Right cardiac atrium (tissue), 5 donors: Measurements from ENCODE around the gene BCR. TPM values are rescaled to one million over a fixed set of nuclear protein-coding genes. Genes with fewer than 3 reads are reported as not detected.

Experiments
- ATAC-seq, 2 donors: fragments of 200-7000 bp; cut with Tn5 transposase; one replicate each; pipeline versions ENCODE4 v1.8.0 to v1.9.1; 2020; ENCODE audit warnings: moderate library complexity in 2 of 2, mild to moderate bottlenecking in 1 of 2
- DNase-seq, 3 donors: peaks; one replicate each; pipeline ENCODE4 v3.0.0-alpha.2; 2020
- H3K27ac ChIP-seq: one replicate; pipeline ENCODE4 v1.5.1; 2013; ENCODE audit warnings: mild to moderate bottlenecking, low read length, control low read depth, moderate library complexity
- H3K27me3 ChIP-seq: one replicate; pipeline ENCODE4 v1.6.1; 2013; ENCODE audit not compliant: control insufficient read depth, insufficient read depth
- H3K4me1 ChIP-seq: one replicate; pipeline ENCODE4 v1.6.1; 2013; ENCODE audit warnings: low read length; ENCODE audit not compliant: control insufficient read depth, insufficient read depth
- H3K4me3 ChIP-seq: one replicate; pipeline ENCODE4 v1.5.1; 2013; ENCODE audit warnings: low read length, control low read depth
- H3K9me3 ChIP-seq: one replicate; pipeline ENCODE4 v1.6.1; 2013; ENCODE audit warnings: low read length; ENCODE audit not compliant: control insufficient read depth
- WGBS: extraction: QIAGEN DNeasy Blood & Tissue Kit; methylation state at CpG from one replicate; pipeline ENCODE4 v1.1.7; 2013; 5-methylcytosine and 5-hydroxymethylcytosine counted together
- intact Hi-C, 4 donors: fragments of 100-400 bp; cut with DNase I; formaldehyde crosslinking; loops; one replicate each; pipeline versions ENCODE4 v1.11.0 to v1.14.0; 2022 to 2023
- polyA plus RNA-seq: library from polyadenylated mRNA; stranded (reverse); fragments of 200-250 nt; gene quantifications from one replicate; pipeline ENCODE4 v1.2.3, GENCODE V29; 2013
- total RNA-seq, 4 donors: library from RNA; stranded (reverse); fragmentation: NEBNext Ultra II Directional; extraction: Animal tissue kit (Norgen Biotek cat#: 25700); gene quantifications; one replicate each; pipeline ENCODE4 v1.2.1, GENCODE V29; 2021
- donor health status: healthy with polysubstance abuse.
- donor health status: DM: no; HTN: yes; CAD: no.
- donor health status: DM: no; HTN: no; CAD: no.
- donor health status: DM: no; HTN: yes; CAD: no; lungs with severe emphysema.
- donor health status: DM: yes; HTN: yes; CAD: no.

BCR gene
- total and polyA plus RNA-seq, 5 donors: 18.3 to 48.0 (median 36.3) TPM

- peak in 1 of 3 donors; percentile 34 for DNase-seq
- Histone ChIP-seq H3K4me1 (peaks cover 16% of the 10 kb centered on the region), H3K27ac (no peak overlapping the region), H3K27me3 (no peaks in the 10 kb centered on the region), H3K4me3 (no peak overlapping the region), H3K9me3 (no peaks in the 10 kb centered on the region)
- intact Hi-C loops: no loop called here
- no peak for ATAC-seq
- 95% methylated on average over 21 of the region's 21 CpGs for WGBS
Measured at GRCh38 chr22:23260645-23261581, 80.6 kb downstream of the BCR start.

DNA sequence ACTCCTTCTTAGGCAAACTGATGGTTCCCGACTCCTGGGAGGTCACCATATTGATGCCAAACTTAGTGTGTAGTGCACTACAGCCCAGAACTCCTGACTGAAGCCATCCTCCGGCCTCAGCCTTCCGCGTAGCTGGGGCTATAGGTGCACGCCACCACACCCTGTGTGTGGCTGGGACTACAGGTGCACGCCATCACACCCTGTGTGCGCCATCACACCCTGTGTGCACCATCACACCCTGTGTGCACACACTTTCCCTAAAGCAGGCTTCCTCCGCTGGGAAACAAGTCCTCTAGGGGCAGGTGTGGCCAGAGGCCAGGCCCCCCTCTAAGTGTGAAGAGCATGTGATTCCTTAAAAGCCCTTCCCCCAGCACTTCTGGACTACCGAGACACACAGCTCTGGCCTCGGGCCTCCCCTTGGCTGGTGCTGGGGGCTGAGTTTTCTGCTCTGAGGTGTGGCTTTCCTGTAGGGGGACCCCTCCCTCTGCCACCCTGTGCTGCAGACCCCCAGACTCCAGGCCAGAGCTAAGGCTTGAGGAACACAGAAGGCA lies 81.7 kb downstream of the BCR start:
- H3K4me3 ChIP-seq: no peak overlapping the region
- DNase-seq (peak in 1 of 3 donors; percentile 21), ATAC-seq (no peak)
- no peak overlapping the region for H3K27ac ChIP-seq
- no peaks in the 10 kb centered on the region for H3K9me3 ChIP-seq
- H3K4me1 ChIP-seq: peaks cover 10% of the 10 kb centered on the region
- WGBS: 81% methylated on average over 10 of the region's 10 CpGs
- H3K27me3 ChIP-seq: no peaks in the 10 kb centered on the region
- intact Hi-C loops: no loop called here

DNA sequence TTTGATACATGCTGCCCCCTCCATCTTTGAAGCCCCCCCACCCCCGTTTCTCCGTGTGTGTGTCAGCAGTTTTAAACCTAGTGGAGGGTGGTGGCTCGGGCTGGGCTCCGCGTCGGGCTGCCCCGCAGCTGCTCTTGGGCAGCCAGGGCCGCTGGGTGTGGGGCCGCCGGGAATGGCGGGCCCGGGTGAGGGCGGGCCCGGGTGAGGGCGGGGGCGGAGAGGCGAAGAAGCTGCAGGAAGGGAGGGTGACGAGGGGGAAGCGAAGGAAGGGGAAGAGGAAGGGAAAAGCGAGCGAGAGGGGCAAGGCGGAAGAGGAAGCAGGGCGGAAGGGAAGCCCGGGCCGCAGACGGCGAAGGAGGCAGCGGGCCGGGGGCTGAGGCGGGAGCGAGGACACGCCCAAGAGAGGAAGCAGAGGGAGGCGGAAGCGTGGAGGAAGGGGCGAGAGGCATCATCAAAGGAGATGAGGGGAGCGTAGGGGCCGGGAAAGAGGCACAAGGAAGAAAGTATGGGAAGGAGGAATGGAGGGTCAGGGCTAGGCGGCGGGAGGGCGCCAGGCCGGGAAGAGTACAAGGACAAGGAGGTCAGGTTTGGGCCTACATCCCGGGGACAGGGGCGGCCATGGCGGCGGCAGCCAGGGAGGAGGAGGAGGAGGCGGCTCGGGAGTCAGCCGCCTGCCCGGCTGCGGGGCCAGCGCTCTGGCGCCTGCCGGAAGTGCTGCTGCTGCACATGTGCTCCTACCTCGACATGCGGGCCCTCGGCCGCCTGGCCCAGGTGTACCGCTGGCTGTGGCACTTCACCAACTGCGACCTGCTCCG lies 82.4 kb downstream of the BCR start:
- no peak overlapping the region for H3K27ac ChIP-seq

GRCh38 chr22:23263651-23264555 lies 83.6 kb downstream of the BCR start:
- WGBS: 86% methylated on average over 20 of the region's 20 CpGs
- ATAC-seq (peak in 1 of 2 donors; percentile 40), DNase-seq (peak in 1 of 3 donors; percentile 39)
- H3K27me3 ChIP-seq: no peaks in the 10 kb centered on the region
- H3K9me3 ChIP-seq: no peaks in the 10 kb centered on the region
- intact Hi-C loops: no loop called here
- no peak overlapping the region for H3K27ac ChIP-seq
- H3K4me3 ChIP-seq: no peak overlapping the region
- peaks cover 2% of the 10 kb centered on the region for H3K4me1 ChIP-seq

More for the DNA sequence above, 82.4 kb downstream of the BCR start:
- Histone ChIP-seq H3K4me1 (peaks cover 4% of the 10 kb centered on the region), H3K27me3 (no peaks in the 10 kb centered on the region), H3K4me3 (no peak overlapping the region), H3K9me3 (no peaks in the 10 kb centered on the region)
- 70% methylated on average over 60 of the region's 60 CpGs for WGBS
- intact Hi-C loops: no loop called here
- peak in 1 of 3 donors; percentile 60 for DNase-seq
- ATAC-seq: peak in 1 of 2 donors; percentile 27

DNA sequence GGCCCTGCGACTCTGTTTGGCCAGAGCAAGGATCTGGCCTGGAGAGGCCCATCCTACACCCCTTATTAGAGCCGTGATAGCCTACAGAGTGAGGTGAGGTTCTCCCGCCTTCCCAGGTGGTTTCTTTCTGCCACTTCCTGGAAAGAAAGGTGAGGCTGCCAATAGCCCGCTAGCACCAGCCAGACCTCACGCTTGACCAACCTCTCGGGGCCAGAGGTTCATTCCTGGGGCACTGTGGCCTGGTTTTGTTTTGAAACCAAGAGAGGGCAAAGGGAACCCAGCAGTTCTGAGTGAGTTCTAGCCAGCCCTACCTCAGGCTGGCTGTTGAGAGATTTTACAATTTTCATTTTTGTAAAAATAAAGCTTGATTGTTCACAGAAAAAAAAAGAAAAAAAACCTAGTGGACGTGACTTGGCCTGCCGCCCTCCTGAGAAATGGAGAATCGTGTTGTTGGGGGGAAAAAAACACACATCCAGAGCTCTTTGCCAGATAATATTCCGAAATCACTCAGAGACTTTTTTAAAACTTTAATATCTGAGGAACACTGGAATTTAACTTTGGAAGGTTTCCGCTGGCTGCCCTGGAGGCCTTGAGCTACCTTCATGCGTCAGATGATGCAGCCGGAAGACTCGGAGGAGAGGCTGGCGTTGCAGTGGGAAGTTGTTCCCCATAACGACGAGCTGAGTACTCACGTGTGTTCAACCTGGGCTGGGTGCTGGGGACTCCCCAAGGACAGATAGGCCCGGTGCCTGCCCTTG lies 84.5 kb downstream of the BCR start:
- DNase-seq (peak; percentile 55 to 72 (median 58)), ATAC-seq (peak; percentile 20 to 36)
- Histone ChIP-seq H3K4me3 (no peak overlapping the region), H3K9me3 (no peaks in the 10 kb centered on the region), H3K4me1 (peaks cover 2% of the 10 kb centered on the region), H3K27ac (peak overlapping the region; percentile 62), H3K27me3 (no peaks in the 10 kb centered on the region)
- intact Hi-C loops: no loop called here
- 60% methylated on average over 19 of the region's 19 CpGs for WGBS

DNA sequence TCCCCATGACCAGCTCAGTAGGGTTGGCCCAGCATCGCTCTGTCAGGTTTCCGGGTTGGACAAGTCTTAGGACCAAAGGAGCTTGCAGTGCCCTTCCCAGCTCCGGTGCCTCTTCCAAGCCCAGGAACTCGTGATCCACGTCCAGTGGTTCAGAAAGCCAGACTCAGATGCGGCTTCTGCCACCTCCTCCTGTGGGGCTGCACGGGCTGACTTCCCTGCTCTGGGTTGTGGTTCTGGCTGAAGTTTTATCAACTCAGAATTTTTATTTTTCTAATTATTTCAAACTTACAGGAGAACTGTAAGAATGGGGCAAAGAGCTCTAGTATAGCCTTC lies 85.0 kb downstream of the BCR start:
- no peaks in the 10 kb centered on the region for H3K9me3 ChIP-seq
- H3K4me3 ChIP-seq: no peak overlapping the region
- intact Hi-C loops: no loop called here
- H3K27ac ChIP-seq: peak overlapping the region; percentile 62
- peaks cover 2% of the 10 kb centered on the region for H3K4me1 ChIP-seq
- DNase-seq (no peak), ATAC-seq (no peak)
- no peaks in the 10 kb centered on the region for H3K27me3 ChIP-seq
- WGBS: 78% methylated on average over 7 of the region's 7 CpGs

- Histone ChIP-seq H3K27me3 (no peaks in the 10 kb centered on the region), H3K4me1 (peaks cover 2% of the 10 kb centered on the region), H3K4me3 (no peak overlapping the region), H3K9me3 (no peaks in the 10 kb centered on the region), H3K27ac (no peak overlapping the region)
- ATAC-seq: no peak
- 93% methylated on average over 4 of the region's 4 CpGs for WGBS
- DNase-seq: peak in 1 of 3 donors; percentile 7
- intact Hi-C loops: no loop called here
Measured at GRCh38 chr22:23266780-23267179, 86.5 kb downstream of the BCR start.

- no peak overlapping the region for H3K4me3 ChIP-seq
- 91% methylated on average over 11 of the region's 11 CpGs for WGBS
- no peak for ATAC-seq
Measured at GRCh38 chr22:23267226-23268043, 87.1 kb downstream of the BCR start.

DNA sequence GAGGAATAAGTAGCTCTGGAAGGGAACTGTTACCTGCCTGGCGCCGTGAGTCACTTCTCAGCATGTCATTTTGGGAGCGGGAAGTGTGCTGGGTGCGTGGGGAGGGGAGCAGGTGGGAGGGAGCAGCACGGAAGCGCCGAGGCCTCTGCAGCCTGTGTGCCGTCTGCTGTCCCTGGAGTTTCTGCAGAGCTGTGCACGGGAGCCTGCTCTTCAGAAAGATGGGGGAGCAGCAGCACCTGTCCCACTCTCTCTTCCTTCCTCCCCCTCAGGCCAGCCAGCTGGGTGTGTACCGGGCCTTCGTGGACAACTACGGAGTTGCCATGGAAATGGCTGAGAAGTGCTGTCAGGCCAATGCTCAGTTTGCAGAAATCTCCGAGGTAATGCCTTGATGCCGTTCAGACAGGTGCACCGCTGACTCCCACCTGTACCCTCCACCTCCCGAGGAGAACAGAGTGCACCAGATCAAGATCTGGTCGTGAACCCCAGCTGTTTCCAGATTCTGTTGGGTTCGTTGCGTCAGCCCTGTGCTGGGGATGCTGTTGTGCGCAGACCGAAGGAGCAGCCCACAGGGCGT lies 87.9 kb downstream of the BCR start:
- ATAC-seq: no peak

More at GRCh38 chr22:23267226-23268043, 87.1 kb downstream of the BCR start:
- no peak overlapping the region for H3K27ac ChIP-seq
- no peaks in the 10 kb centered on the region for H3K9me3 ChIP-seq
- no peaks in the 10 kb centered on the region for H3K27me3 ChIP-seq
- intact Hi-C loops: no loop called here
- peak in 1 of 3 donors; percentile 21 for DNase-seq
- peaks cover 2% of the 10 kb centered on the region for H3K4me1 ChIP-seq

More for the DNA sequence above, 87.9 kb downstream of the BCR start:
- H3K4me3 ChIP-seq: no peak overlapping the region
- peaks cover 2% of the 10 kb centered on the region for H3K4me1 ChIP-seq
- 89% methylated on average over 22 of the region's 22 CpGs for WGBS
- no peaks in the 10 kb centered on the region for H3K27me3 ChIP-seq
- H3K27ac ChIP-seq: no peak overlapping the region
- intact Hi-C loops: no loop called here
- no peaks in the 10 kb centered on the region for H3K9me3 ChIP-seq
- peak in 1 of 3 donors; percentile 27 for DNase-seq
